ENCODE results near the gene INTS11.

The INTS11 gene

GRCh38 chr1:1298861-1299685 lies 25.4 kb downstream of the INTS11 start:
- DNase-seq, result peak; percentile 87 to 93

DNA sequence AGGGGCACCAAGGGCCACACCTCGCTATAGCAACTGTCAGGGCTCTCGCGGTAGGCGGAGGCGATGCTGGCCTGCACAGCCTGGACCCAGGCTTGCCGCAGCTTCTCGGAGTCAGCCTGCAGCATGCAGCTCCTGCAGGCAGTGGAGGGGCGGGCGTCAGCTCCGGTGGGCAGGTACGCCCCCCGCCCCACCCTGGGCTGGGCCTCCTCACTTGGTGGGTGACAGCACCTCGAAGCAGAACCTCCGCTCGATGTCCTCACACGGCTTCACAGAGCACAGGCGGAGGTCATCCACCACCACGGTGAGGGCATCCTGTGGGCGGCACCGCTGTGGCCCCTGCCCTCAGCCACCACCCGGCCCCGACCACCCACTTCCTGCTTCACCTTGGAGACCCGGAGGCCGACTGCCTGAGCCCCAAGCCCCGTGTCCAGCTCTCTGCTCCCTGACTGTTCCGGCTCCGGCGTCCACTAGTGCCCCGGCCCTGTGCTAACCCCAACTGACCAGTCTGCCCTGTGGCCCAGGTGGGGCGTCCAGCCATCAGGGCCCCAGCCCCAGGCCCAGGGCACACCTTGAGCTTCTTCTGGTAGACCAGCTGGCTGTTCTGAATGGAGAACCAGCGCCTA lies 26.5 kb downstream of the INTS11 start:
- no peak for DNase-seq

DNA sequence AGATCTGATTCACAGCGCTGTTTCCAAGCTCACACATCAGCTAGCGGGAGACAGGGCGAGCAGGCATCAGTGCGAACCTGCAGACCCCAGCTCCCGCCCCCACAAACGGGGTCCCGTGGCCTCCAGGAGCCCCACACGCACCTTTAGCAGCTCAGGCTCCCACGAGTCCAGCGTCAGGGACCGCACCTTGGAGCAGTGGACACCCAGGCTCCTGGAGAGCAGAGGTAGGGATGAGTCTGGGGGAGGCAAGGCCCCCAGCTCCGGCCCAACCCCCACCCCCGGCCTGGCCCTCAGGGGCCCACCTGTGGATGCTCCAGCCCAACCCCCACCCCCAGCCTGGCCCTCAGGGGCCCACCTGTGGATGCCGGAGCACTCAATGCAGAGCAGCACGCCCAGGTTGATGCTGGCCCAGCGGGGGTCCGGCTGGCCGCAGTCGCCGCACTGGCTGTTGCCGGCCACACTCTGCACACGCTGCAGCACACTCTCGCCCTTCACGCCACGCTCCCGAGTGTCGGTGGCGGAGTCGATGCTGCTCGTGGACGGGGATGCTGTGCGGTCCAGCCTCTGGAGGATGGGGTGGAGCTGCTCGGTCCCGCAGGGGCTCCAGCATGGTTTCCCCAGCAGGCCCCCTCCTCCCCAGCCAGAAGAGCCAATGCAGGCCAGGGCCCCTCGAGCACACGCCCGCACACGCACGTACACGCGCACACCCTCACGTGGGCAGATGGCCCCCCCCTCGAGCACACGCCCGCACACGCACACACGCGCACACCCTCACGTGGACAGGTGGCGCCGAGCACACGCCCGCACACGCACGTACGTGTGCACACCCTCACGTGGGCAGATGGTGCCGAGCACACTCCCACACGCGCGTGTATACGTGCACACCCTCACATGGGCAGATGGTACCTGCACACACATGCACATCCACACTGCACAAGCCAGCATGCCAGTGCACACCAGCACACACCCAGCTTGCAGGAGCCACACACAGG lies 28.1 kb downstream of the INTS11 start:
- no peak for DNase-seq

- no peak for DNase-seq
Measured at GRCh38 chr1:1295154-1295923, 29.1 kb downstream of the INTS11 start.

- no peak for DNase-seq
Measured at GRCh38 chr1:1294250-1294890, 30.1 kb downstream of the INTS11 start.

GRCh38 chr1:1293263-1294249 lies 30.9 kb downstream of the INTS11 start:
- no peak for DNase-seq

GRCh38 chr1:1292851-1293250 lies 31.6 kb downstream of the INTS11 start:
- no peak for DNase-seq

GRCh38 chr1:1292442-1292779 lies 32.0 kb downstream of the INTS11 start:
- DNase-seq, result no peak

GRCh38 chr1:1291548-1292441 lies 32.7 kb downstream of the INTS11 start:
- DNase-seq, result peak in 1 of 2 donors; percentile 38

GRCh38 chr1:1291023-1291528 lies 33.4 kb downstream of the INTS11 start:
- no peak for DNase-seq

DNA sequence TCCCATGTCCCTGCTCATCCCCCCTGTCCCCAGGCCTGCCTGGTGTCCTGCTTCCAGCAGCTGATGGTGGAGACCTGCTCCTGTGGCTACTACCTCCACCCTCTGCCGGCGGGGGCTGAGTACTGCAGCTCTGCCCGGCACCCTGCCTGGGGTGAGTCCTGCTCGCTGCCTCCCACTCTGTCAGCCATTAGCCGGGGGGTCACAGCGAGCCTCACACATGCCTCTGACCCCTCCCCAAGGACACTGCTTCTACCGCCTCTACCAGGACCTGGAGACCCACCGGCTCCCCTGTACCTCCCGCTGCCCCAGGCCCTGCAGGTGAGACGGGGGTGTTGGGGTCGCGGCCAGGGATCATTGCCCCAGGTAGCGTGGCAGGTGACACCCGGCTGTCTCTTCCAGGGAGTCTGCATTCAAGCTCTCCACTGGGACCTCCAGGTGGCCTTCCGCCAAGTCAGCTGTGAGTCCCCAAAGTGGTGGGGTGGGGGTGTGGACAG lies 34.2 kb downstream of the INTS11 start:
- no peak for DNase-seq

- DNase-seq, result no peak
Measured at GRCh38 chr1:1287288-1288110, 37.0 kb downstream of the INTS11 start.

GRCh38 chr1:1286313-1287261 lies 37.9 kb downstream of the INTS11 start:
- DNase-seq, result no peak

DNA sequence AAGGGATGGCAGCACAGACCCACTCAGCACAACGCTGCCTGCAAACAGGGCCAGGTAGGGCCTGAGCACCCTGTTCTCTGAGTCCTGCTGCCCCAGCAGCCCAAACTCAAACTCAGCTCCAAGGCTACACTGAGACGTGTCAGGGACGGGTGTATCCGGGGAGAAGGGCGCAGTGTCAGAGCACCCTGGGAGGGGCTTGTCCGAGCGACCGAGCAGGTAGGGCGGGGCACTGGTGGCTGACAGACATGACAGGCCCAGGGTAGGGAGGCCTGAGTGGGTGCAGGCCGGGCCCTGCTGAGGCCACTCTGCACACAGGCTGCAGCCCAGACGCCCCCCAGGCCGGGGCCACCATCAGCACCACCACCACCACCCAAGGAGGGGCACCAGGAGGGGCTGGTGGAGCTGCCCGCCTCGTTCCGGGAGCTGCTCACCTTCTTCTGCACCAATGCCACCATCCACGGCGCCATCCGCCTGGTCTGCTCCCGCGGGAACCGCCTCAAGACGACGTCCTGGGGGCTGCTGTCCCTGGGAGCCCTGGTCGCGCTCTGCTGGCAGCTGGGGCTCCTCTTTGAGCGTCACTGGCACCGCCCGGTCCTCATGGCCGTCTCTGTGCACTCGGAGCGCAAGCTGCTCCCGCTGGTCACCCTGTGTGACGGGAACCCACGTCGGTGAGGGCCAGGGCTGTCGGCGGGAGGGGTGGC lies 38.7 kb downstream of the INTS11 start:
- no peak for DNase-seq

GRCh38 chr1:1285102-1285571 lies 39.3 kb downstream of the INTS11 start:
- DNase-seq, result no peak

Data from hippocampal formation (tissue), 2 donors.